ENCODE measurements around the gene ROPN1L.
"Not testable (repeated sequence)": the region's sequence is repeated elsewhere in the genome, so short reads cannot be mapped to it uniquely, and the experiment has no call there.

ROPN1L gene
- 0.97 to 1.2 (median 1.1) reads per million in 3 donors for total RNA-seq

DNA sequence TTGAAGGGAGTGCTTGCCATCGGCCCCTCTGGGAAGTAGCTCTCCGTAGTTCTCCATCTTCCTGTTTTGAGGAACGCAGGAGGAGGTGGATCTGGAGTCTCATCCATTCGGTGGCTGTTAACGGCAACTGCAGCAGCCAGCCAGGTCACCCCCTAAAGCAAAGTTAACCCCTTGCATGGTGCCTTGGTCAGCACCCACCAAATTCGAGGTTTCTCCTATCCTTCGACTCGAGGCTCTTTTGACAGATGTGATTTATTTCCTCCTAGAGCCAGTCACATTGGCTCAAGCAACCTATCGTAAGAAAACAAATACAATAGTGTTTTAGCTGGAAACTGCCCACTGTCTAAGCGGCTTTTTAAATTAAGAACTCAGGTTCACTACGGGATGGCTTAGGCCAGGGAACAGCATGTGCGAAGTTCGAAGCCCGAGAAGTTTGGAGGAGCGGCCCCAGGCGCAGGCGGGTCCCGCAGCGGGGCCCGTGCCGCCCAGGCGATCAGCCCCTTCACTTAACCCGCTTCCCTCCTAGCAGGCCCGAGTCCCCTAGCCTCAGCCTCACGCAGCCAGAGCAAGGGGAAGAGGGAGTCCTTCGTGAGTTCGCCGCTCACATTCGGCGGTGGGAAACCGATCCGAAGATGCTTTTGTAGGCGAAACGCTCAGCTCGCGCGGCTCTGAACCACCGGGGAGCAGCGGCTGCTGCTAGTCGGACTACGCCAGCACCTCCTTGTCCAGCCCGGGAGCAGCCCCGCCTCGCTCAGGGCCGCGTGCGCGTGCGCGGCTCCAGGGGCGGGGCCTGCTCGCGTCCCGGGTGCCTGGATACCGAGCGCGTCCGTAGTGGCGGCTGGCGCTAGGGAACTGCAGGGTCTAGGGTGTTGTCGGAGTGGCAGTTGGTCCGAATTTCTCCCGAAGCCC is at the start of gene ROPN1L:
Gene ROPN1L, plus strand, starts transcription at position 797 of the 909 bp plus-strand sequence. CDS start 289 bp downstream, outside the sequence.
- Histone ChIP-seq H3K27ac (ENCODE audit: insufficient read depth, low read length, poor library complexity, severe bottlenecking) (peak within 1 kb of the TSS; percentile 34), H3K4me1 (ENCODE audit: control insufficient read depth, insufficient read depth, low read length, poor library complexity, severe bottlenecking) (peaks cover 37% of the 10 kb centered on the region), H3K9me3 (ENCODE audit: control insufficient read depth, low read length) (no peaks in the 10 kb centered on the region), H3K27me3 (replicated peaks; ENCODE audit: control insufficient read depth, insufficient read depth, low read length, poor library complexity, severe bottlenecking) (no peaks in the 10 kb centered on the region), H3K4me3 (ENCODE audit: insufficient read depth, low read depth, low read length, poor library complexity, severe bottlenecking) (peak within 1 kb of the TSS; percentile 90), H3K36me3 (ENCODE audit: control insufficient read depth, insufficient read depth, low read length) (no peaks in the 10 kb centered on the region)
- DNase-seq = peak; percentile 55 to 72 (median 68)

GRCh38 chr5:10392567-10393328 is 48.9 kb upstream of the ROPN1L start:
- H3K4me3 ChIP-seq (ENCODE audit: insufficient read depth, low read depth, low read length, poor library complexity, severe bottlenecking); H3K9me3 ChIP-seq (ENCODE audit: control insufficient read depth, low read length); DNase-seq; H3K27me3 ChIP-seq (replicated peaks; ENCODE audit: control insufficient read depth, insufficient read depth, low read length, poor library complexity, severe bottlenecking); H3K4me1 ChIP-seq (ENCODE audit: control insufficient read depth, insufficient read depth, low read length, poor library complexity, severe bottlenecking); H3K27ac ChIP-seq (ENCODE audit: insufficient read depth, low read length, poor library complexity, severe bottlenecking): not testable (repeated sequence)
- H3K36me3 ChIP-seq (ENCODE audit: control insufficient read depth, insufficient read depth, low read length) = peaks cover 55% of the 10 kb centered on the region

- no peaks in the 10 kb centered on the region for H3K9me3 ChIP-seq (ENCODE audit: control insufficient read depth, low read length)
- no peak for DNase-seq
- H3K4me1 ChIP-seq (ENCODE audit: control insufficient read depth, insufficient read depth, low read length, poor library complexity, severe bottlenecking) = no peaks in the 10 kb centered on the region
- H3K27me3 ChIP-seq (replicated peaks; ENCODE audit: control insufficient read depth, insufficient read depth, low read length, poor library complexity, severe bottlenecking) = no peaks in the 10 kb centered on the region
- H3K27ac ChIP-seq (ENCODE audit: insufficient read depth, low read length, poor library complexity, severe bottlenecking) = no peak overlapping the region
- H3K36me3 ChIP-seq (ENCODE audit: control insufficient read depth, insufficient read depth, low read length) = peaks cover 55% of the 10 kb centered on the region
- no peak overlapping the region for H3K4me3 ChIP-seq (ENCODE audit: insufficient read depth, low read depth, low read length, poor library complexity, severe bottlenecking)
Measured at GRCh38 chr5:10393491-10393890, 48.2 kb upstream of the ROPN1L start.

- Histone ChIP-seq H3K9me3 (ENCODE audit: control insufficient read depth, low read length) (no peaks in the 10 kb centered on the region), H3K4me1 (ENCODE audit: control insufficient read depth, insufficient read depth, low read length, poor library complexity, severe bottlenecking) (no peaks in the 10 kb centered on the region), H3K27ac (ENCODE audit: insufficient read depth, low read length, poor library complexity, severe bottlenecking) (no peak overlapping the region), H3K36me3 (ENCODE audit: control insufficient read depth, insufficient read depth, low read length) (peaks cover 41% of the 10 kb centered on the region), H3K4me3 (ENCODE audit: insufficient read depth, low read depth, low read length, poor library complexity, severe bottlenecking) (no peak overlapping the region), H3K27me3 (replicated peaks; ENCODE audit: control insufficient read depth, insufficient read depth, low read length, poor library complexity, severe bottlenecking) (no peaks in the 10 kb centered on the region)
- DNase-seq = no peak
Measured at GRCh38 chr5:10396552-10396951, 45.1 kb upstream of the ROPN1L start.

GRCh38 chr5:10399839-10400238 is 41.8 kb upstream of the ROPN1L start:
- no peaks in the 10 kb centered on the region for H3K4me1 ChIP-seq (ENCODE audit: control insufficient read depth, insufficient read depth, low read length, poor library complexity, severe bottlenecking)
- DNase-seq = no peak
- peaks cover 48% of the 10 kb centered on the region for H3K36me3 ChIP-seq (ENCODE audit: control insufficient read depth, insufficient read depth, low read length)
- no peak overlapping the region for H3K4me3 ChIP-seq (ENCODE audit: insufficient read depth, low read depth, low read length, poor library complexity, severe bottlenecking)
- H3K27ac ChIP-seq (ENCODE audit: insufficient read depth, low read length, poor library complexity, severe bottlenecking) = no peak overlapping the region
- no peaks in the 10 kb centered on the region for H3K27me3 ChIP-seq (replicated peaks; ENCODE audit: control insufficient read depth, insufficient read depth, low read length, poor library complexity, severe bottlenecking)
- no peaks in the 10 kb centered on the region for H3K9me3 ChIP-seq (ENCODE audit: control insufficient read depth, low read length)

- Histone ChIP-seq H3K36me3 (ENCODE audit: control insufficient read depth, insufficient read depth, low read length) (peaks cover 51% of the 10 kb centered on the region), H3K27me3 (replicated peaks; ENCODE audit: control insufficient read depth, insufficient read depth, low read length, poor library complexity, severe bottlenecking) (no peaks in the 10 kb centered on the region), H3K4me1 (ENCODE audit: control insufficient read depth, insufficient read depth, low read length, poor library complexity, severe bottlenecking) (no peaks in the 10 kb centered on the region), H3K9me3 (ENCODE audit: control insufficient read depth, low read length) (no peaks in the 10 kb centered on the region), H3K4me3 (ENCODE audit: insufficient read depth, low read depth, low read length, poor library complexity, severe bottlenecking) (no peak overlapping the region), H3K27ac (ENCODE audit: insufficient read depth, low read length, poor library complexity, severe bottlenecking) (no peak overlapping the region)
- no peak for DNase-seq
Measured at GRCh38 chr5:10400411-10400810, 41.3 kb upstream of the ROPN1L start.

GRCh38 chr5:10400831-10401230 is 40.8 kb upstream of the ROPN1L start:
- H3K27ac ChIP-seq (ENCODE audit: insufficient read depth, low read length, poor library complexity, severe bottlenecking) = no peak overlapping the region
- no peaks in the 10 kb centered on the region for H3K9me3 ChIP-seq (ENCODE audit: control insufficient read depth, low read length)
- no peaks in the 10 kb centered on the region for H3K27me3 ChIP-seq (replicated peaks; ENCODE audit: control insufficient read depth, insufficient read depth, low read length, poor library complexity, severe bottlenecking)
- DNase-seq = no peak
- H3K36me3 ChIP-seq (ENCODE audit: control insufficient read depth, insufficient read depth, low read length) = peaks cover 51% of the 10 kb centered on the region
- H3K4me3 ChIP-seq (ENCODE audit: insufficient read depth, low read depth, low read length, poor library complexity, severe bottlenecking) = no peak overlapping the region
- H3K4me1 ChIP-seq (ENCODE audit: control insufficient read depth, insufficient read depth, low read length, poor library complexity, severe bottlenecking) = no peaks in the 10 kb centered on the region

- DNase-seq = no peak
- Histone ChIP-seq H3K36me3 (ENCODE audit: control insufficient read depth, insufficient read depth, low read length) (peaks cover 50% of the 10 kb centered on the region), H3K27ac (ENCODE audit: insufficient read depth, low read length, poor library complexity, severe bottlenecking) (no peak overlapping the region), H3K4me3 (ENCODE audit: insufficient read depth, low read depth, low read length, poor library complexity, severe bottlenecking) (no peak overlapping the region), H3K4me1 (ENCODE audit: control insufficient read depth, insufficient read depth, low read length, poor library complexity, severe bottlenecking) (no peaks in the 10 kb centered on the region), H3K27me3 (replicated peaks; ENCODE audit: control insufficient read depth, insufficient read depth, low read length, poor library complexity, severe bottlenecking) (no peaks in the 10 kb centered on the region), H3K9me3 (ENCODE audit: control insufficient read depth, low read length) (no peaks in the 10 kb centered on the region)
Measured at GRCh38 chr5:10401498-10401897, 40.2 kb upstream of the ROPN1L start.

- Histone ChIP-seq H3K9me3 (ENCODE audit: control insufficient read depth, low read length) (no peaks in the 10 kb centered on the region), H3K27ac (ENCODE audit: insufficient read depth, low read length, poor library complexity, severe bottlenecking) (no peak overlapping the region), H3K36me3 (ENCODE audit: control insufficient read depth, insufficient read depth, low read length) (peaks cover 47% of the 10 kb centered on the region), H3K4me1 (ENCODE audit: control insufficient read depth, insufficient read depth, low read length, poor library complexity, severe bottlenecking) (no peaks in the 10 kb centered on the region), H3K4me3 (ENCODE audit: insufficient read depth, low read depth, low read length, poor library complexity, severe bottlenecking) (no peak overlapping the region), H3K27me3 (replicated peaks; ENCODE audit: control insufficient read depth, insufficient read depth, low read length, poor library complexity, severe bottlenecking) (no peaks in the 10 kb centered on the region)
- DNase-seq = no peak
Measured at GRCh38 chr5:10403829-10404228, 37.9 kb upstream of the ROPN1L start.

DNA sequence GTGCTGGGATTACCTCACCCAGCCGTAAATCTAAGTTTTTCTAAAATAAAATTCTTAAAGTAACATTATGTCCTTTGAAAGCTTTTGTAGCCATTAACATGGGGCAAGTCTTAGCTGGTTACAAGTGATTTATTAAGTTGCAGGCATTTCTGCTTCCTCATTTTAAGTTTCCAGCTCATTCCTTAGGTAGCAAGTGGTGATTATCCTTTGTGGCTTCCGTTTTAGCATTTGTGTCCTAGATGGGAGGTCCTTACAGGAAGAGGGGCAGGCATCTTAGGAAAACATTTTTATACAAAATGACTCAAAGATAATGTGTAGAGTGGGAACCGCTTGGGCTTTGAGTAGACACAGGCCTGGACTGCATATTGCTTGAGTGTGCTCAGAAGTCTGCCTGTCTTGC is 35.0 kb upstream of the ROPN1L start:
- Histone ChIP-seq H3K4me3 (ENCODE audit: insufficient read depth, low read depth, low read length, poor library complexity, severe bottlenecking) (no peak overlapping the region), H3K4me1 (ENCODE audit: control insufficient read depth, insufficient read depth, low read length, poor library complexity, severe bottlenecking) (no peaks in the 10 kb centered on the region), H3K36me3 (ENCODE audit: control insufficient read depth, insufficient read depth, low read length) (peaks cover 73% of the 10 kb centered on the region), H3K27me3 (replicated peaks; ENCODE audit: control insufficient read depth, insufficient read depth, low read length, poor library complexity, severe bottlenecking) (no peaks in the 10 kb centered on the region), H3K27ac (ENCODE audit: insufficient read depth, low read length, poor library complexity, severe bottlenecking) (no peak overlapping the region), H3K9me3 (ENCODE audit: control insufficient read depth, low read length) (no peaks in the 10 kb centered on the region)
- no peak for DNase-seq
